ENCODE results near the gene DZIP1.
"Not testable (repeated sequence)": the region's sequence is repeated elsewhere in the genome, so short reads cannot be mapped to it uniquely, and the experiment has no call there.

DZIP1 gene
- 0 to 4.8 (median 0.04) reads per million in 17 experiments for total RNA-seq

- peak; percentile 28 to 57 (median 36) for DNase-seq
Measured at GRCh38 chr13:95644601-95645052, at the start of gene DZIP1. Gene DZIP1, minus strand, starts transcription at chr13:95644706. Its CDS starts 2,677 bp downstream, at chr13:95642029.

GRCh38 chr13:95690986-95691385 lies 46.5 kb upstream of the DZIP1 start:
- not testable (repeated sequence) for DNase-seq

GRCh38 chr13:95689582-95689926 lies 45.0 kb upstream of the DZIP1 start:
- no peak for DNase-seq

GRCh38 chr13:95684960-95685359 lies 40.5 kb upstream of the DZIP1 start:
- not testable (repeated sequence) for DNase-seq

- DNase-seq = no peak
Measured at GRCh38 chr13:95684418-95684817, 39.9 kb upstream of the DZIP1 start.

GRCh38 chr13:95679722-95680121 lies 35.2 kb upstream of the DZIP1 start:
- DNase-seq = no peak

- DNase-seq = no peak
Measured at GRCh38 chr13:95678967-95679366, 34.5 kb upstream of the DZIP1 start.

GRCh38 chr13:95677564-95678266 lies 33.2 kb upstream of the DZIP1 start:
- peak in 3 of 4 experiments; percentile 15 to 65 (median 25) for DNase-seq

- peak; percentile 99 to 100 (median 100) for DNase-seq
Measured at GRCh38 chr13:95676762-95677563, 32.5 kb upstream of the DZIP1 start, which contains the start of gene DNAJC3. Gene DNAJC3, plus strand, starts transcription at chr13:95677139. Its CDS starts 117 bp downstream, at chr13:95677256.

GRCh38 chr13:95676105-95676761 lies 31.7 kb upstream of the DZIP1 start:
- peak; percentile 48 to 66 (median 63) for DNase-seq

- DNase-seq = no peak
Measured at GRCh38 chr13:95671597-95671996, 27.1 kb upstream of the DZIP1 start.

GRCh38 chr13:95667235-95667634 lies 22.7 kb upstream of the DZIP1 start:
- not testable (repeated sequence) for DNase-seq

- peak; percentile 60 to 81 (median 75) for DNase-seq
Measured at GRCh38 chr13:95660981-95661581, 16.6 kb upstream of the DZIP1 start.

GRCh38 chr13:95659500-95659899 lies 15.0 kb upstream of the DZIP1 start:
- DNase-seq = no peak

GRCh38 chr13:95656386-95657015 lies 12.0 kb upstream of the DZIP1 start:
- no peak for DNase-seq

- DNase-seq = no peak
Measured at GRCh38 chr13:95652821-95653220, 8.3 kb upstream of the DZIP1 start.

- DNase-seq = no peak
Measured at GRCh38 chr13:95652244-95652764, 7.8 kb upstream of the DZIP1 start.

GRCh38 chr13:95650696-95651095 lies 6.2 kb upstream of the DZIP1 start:
- peak; percentile 40 to 69 (median 60) for DNase-seq

- DNase-seq = no peak
Measured at GRCh38 chr13:95647321-95647720, 2.8 kb upstream of the DZIP1 start.

- peak in 2 of 4 experiments; percentile 12 to 22 for DNase-seq
Measured at GRCh38 chr13:95643936-95644598, 439 bp downstream of the DZIP1 start.

- no peak for DNase-seq
Measured at GRCh38 chr13:95643571-95643935, 953 bp downstream of the DZIP1 start.
